MM.1S (cell line): ENCODE measurements around the gene C11orf21.

Source experiments
- DNase-seq: peaks from one replicate; pipeline ENCODE4 v3.0.0-alpha.2; 2015
- H2AFZ ChIP-seq: fragments of 300-600 bp; sonication (generic); 2 replicates; pipeline ENCODE4 v1.6.0; 2016; ENCODE audit warnings: antibody characterized with exemption, low read length
- H3F3A ChIP-seq: fragments of 300-600 bp; sonication (generic); 2 replicates; pipeline ENCODE4 v1.6.1; 2016; ENCODE audit warnings: mild to moderate bottlenecking, antibody characterized with exemption, low read length, moderate library complexity, mixed read lengths; ENCODE audit not compliant: insufficient read depth
- H3K27ac ChIP-seq: fragments of 300-600 bp; sonication (generic); 2 replicates; pipeline ENCODE4 v1.5.1; 2016; ENCODE audit warnings: mild to moderate bottlenecking, low read length
- H3K27me3 ChIP-seq: fragments of 300-600 bp; sonication (generic); replicated peaks from 2 replicates; pipeline ENCODE4 v1.6.0; 2016; ENCODE audit warnings: low read length; ENCODE audit not compliant: insufficient read depth
- H3K36me3 ChIP-seq: fragments of 300-600 bp; sonication (generic); replicated peaks from 2 replicates; pipeline ENCODE4 v1.6.1; 2016; ENCODE audit warnings: mild to moderate bottlenecking, low read length, mixed read lengths; ENCODE audit not compliant: insufficient read depth
- H3K4me1 ChIP-seq: fragments of 300-600 bp; sonication (generic); 2 replicates; pipeline ENCODE4 v1.6.1; 2016; ENCODE audit warnings: low read length, mixed read lengths
- H3K4me2 ChIP-seq: fragments of 300-600 bp; sonication (generic); 2 replicates; pipeline ENCODE4 v1.6.0; 2016; ENCODE audit warnings: low read depth, low read length
- H3K4me3 ChIP-seq: fragments of 300-600 bp; sonication (generic); 2 replicates; pipeline ENCODE4 v1.5.1; 2016; ENCODE audit warnings: low read length, mixed read lengths
- H3K79me2 ChIP-seq: fragments of 300-600 bp; sonication (generic); 2 replicates; pipeline ENCODE4 v1.6.1; 2016; ENCODE audit warnings: mixed run types, low read length, mixed read lengths
- H3K9ac ChIP-seq: fragments of 300-600 bp; sonication (generic); 2 replicates; pipeline ENCODE4 v1.6.1; 2016; ENCODE audit warnings: low read length, mixed read lengths
- H3K9me2 ChIP-seq: fragments of 300-600 bp; sonication (generic); replicated peaks from 2 replicates; pipeline ENCODE4 v1.6.1; 2016; ENCODE audit warnings: mild to moderate bottlenecking, low read length, mixed read lengths; ENCODE audit not compliant: insufficient read depth
- H3K9me3 ChIP-seq: fragments of 300-600 bp; sonication (generic); replicated peaks from 2 replicates; pipeline ENCODE4 v1.6.1; 2016; ENCODE audit warnings: mild to moderate bottlenecking, low read length, mixed read lengths; ENCODE audit not compliant: insufficient read depth
- H4K20me1 ChIP-seq: fragments of 300-600 bp; sonication (generic); 2 replicates; pipeline ENCODE4 v1.6.1; 2016; ENCODE audit warnings: mild to moderate bottlenecking, low read length, moderate library complexity, mixed read lengths; ENCODE audit not compliant: insufficient read depth
- CTCF ChIP-seq: fragments of 300-600 bp; sonication (generic); IDR thresholded peaks from 2 replicates; pipeline ENCODE4 v1.5.1; 2016; ENCODE audit warnings: antibody characterized with exemption, low read length, mixed read lengths
- EZH2 ChIP-seq: fragments of 300-600 bp; sonication (generic); optimal IDR thresholded peaks from 2 replicates; pipeline ENCODE3; 2017; ENCODE audit warnings: low read depth, mild to moderate bottlenecking, antibody characterized with exemption, low read length, mixed read lengths
- EZH2phosphoT487 ChIP-seq: fragments of 300-600 bp; sonication (generic); IDR thresholded peaks from 2 replicates; pipeline ENCODE4 v1.6.1; 2018; ENCODE audit warnings: antibody characterized with exemption, low read length

The C11orf21 gene

GRCh38 chr11:2309251-2310072 lies 7.7 kb upstream of the C11orf21 start:
- no peak overlapping the region for H2AFZ ChIP-seq
- H3K4me1 ChIP-seq, result peaks cover 10% of the 10 kb centered on the region
- H3K27me3 ChIP-seq, result peaks cover 67% of the 10 kb centered on the region
- TF ChIP-seq EZH2 (no peak), CTCF (no peak), EZH2phosphoT487 (no peak)
- no peaks in the 10 kb centered on the region for H3K79me2 ChIP-seq
- H3K9ac ChIP-seq, result no peak overlapping the region
- no peaks in the 10 kb centered on the region for H3K36me3 ChIP-seq
- H3K4me3 ChIP-seq, result no peak overlapping the region
- no peak overlapping the region for H3K27ac ChIP-seq
- H3K9me2 ChIP-seq, result no peaks in the 10 kb centered on the region
- no peaks in the 10 kb centered on the region for H3K9me3 ChIP-seq
- H3K4me2 ChIP-seq, result no peak overlapping the region
- H3F3A ChIP-seq, result no peaks in the 10 kb centered on the region
- no peaks in the 10 kb centered on the region for H4K20me1 ChIP-seq
- DNase-seq, result no peak

- Histone ChIP-seq H3K4me3 (no peak overlapping the region), H3K9me3 (no peaks in the 10 kb centered on the region), H3K36me3 (no peaks in the 10 kb centered on the region), H2AFZ (no peak overlapping the region), H3F3A (no peaks in the 10 kb centered on the region), H3K9me2 (no peaks in the 10 kb centered on the region), H3K27ac (no peak overlapping the region), H3K9ac (no peak overlapping the region), H3K27me3 (peaks cover 61% of the 10 kb centered on the region), H3K4me1 (peaks cover 10% of the 10 kb centered on the region), H3K79me2 (no peaks in the 10 kb centered on the region), H3K4me2 (no peak overlapping the region), H4K20me1 (no peaks in the 10 kb centered on the region)
- DNase-seq, result no peak
- TF ChIP-seq CTCF (no peak), EZH2 (no peak), EZH2phosphoT487 (no peak)
Measured at GRCh38 chr11:2308713-2309112, 7.0 kb upstream of the C11orf21 start.

GRCh38 chr11:2307501-2308331 lies 6.0 kb upstream of the C11orf21 start:
- Histone ChIP-seq H4K20me1 (no peaks in the 10 kb centered on the region), H3K4me3 (no peak overlapping the region), H3F3A (no peaks in the 10 kb centered on the region), H3K79me2 (no peaks in the 10 kb centered on the region), H3K27me3 (peaks cover 61% of the 10 kb centered on the region), H3K9me2 (no peaks in the 10 kb centered on the region), H3K36me3 (no peaks in the 10 kb centered on the region), H3K9ac (no peak overlapping the region), H3K4me1 (peaks cover 10% of the 10 kb centered on the region), H3K4me2 (no peak overlapping the region), H2AFZ (no peak overlapping the region), H3K27ac (no peak overlapping the region), H3K9me3 (no peaks in the 10 kb centered on the region)
- TF ChIP-seq EZH2phosphoT487 (no peak), EZH2 (no peak), CTCF (no peak)
- no peak for DNase-seq
